HCT116 (cell line): ENCODE results near the gene MAPK1.

Experiments used
- EZH2 ChIP-seq: fragments of 200-600 bp; sonication (generic); IDR thresholded peaks from 2 replicates; pipeline ENCODE4 v1.6.1; 2017; ENCODE audit warnings: antibody characterized with exemption, mixed run types
- TF ChIP-seq, protein P1 (sequence below), 3 experiments: fragments of 200-600 bp in 1 of 3; sonication (generic) in 1 of 3; IDR thresholded peaks in 2 of 3; conservative IDR thresholded peaks in 1 of 3; 2 replicates each; pipeline ENCODE4 v1.5.1; 2012 to 2017; ENCODE audit warnings: low read depth in 2 of 3, low read length in 2 of 3, antibody characterized with exemption in 1 of 3, borderline replicate concordance in 1 of 3, control low read depth in 1 of 3, mild to moderate bottlenecking in 1 of 3, mixed read lengths in 1 of 3, mixed run types in 1 of 3, moderate library complexity in 1 of 3; ENCODE audit not compliant: insufficient read depth in 1 of 3

DNA sequence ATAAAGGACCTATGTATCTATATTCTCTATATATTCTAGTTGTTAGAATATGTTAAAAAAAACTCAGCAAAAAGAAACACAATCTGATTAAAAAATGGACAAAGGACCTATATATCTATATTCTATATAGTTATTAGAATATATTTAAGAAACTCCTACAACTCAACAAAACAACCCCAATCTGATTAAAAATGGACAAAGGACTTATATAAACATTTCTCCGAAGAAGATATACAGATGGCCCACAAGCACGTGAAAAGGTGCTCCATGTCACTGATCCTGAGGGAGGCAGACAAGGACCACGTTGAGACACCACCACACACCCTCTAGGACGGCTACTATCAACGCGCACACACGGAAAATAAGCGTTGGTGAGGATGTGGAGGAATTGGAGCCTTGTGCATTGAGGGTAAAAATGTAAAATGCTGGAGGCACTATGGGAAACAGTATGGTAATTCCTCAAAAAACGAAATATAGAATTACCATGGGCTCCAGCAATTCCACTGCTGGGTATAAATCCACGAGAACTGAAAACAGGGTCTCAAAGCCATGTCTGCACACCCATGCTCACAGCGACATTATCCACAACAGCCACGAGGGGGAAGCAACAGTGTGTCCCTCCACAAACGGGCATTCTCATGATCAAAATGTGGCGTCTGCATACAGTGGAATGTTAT lies 154.6 kb downstream of the MAPK1 start:
- no peak for TF ChIP-seq EZH2
- TF ChIP-seq, protein P1, sequence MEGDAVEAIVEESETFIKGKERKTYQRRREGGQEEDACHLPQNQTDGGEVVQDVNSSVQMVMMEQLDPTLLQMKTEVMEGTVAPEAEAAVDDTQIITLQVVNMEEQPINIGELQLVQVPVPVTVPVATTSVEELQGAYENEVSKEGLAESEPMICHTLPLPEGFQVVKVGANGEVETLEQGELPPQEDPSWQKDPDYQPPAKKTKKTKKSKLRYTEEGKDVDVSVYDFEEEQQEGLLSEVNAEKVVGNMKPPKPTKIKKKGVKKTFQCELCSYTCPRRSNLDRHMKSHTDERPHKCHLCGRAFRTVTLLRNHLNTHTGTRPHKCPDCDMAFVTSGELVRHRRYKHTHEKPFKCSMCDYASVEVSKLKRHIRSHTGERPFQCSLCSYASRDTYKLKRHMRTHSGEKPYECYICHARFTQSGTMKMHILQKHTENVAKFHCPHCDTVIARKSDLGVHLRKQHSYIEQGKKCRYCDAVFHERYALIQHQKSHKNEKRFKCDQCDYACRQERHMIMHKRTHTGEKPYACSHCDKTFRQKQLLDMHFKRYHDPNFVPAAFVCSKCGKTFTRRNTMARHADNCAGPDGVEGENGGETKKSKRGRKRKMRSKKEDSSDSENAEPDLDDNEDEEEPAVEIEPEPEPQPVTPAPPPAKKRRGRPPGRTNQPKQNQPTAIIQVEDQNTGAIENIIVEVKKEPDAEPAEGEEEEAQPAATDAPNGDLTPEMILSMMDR (IDR thresholded peaks at IDR 0.05 in 2 of 3, conservative IDR thresholded peaks at IDR 0.05 in 1 of 3; ENCODE audit: borderline replicate concordance in 1 of 3, insufficient read depth in 1 of 3, low read depth in 2 of 3, low read length in 2 of 3), result peak; percentile 72 to 96 (median 80)
